NOMO-1 (cell line): Measurements from ENCODE around the gene ST7L.

ENCODE experiments used
- DNase-seq, 2 experiments: peaks; one replicate each; lab custom pipeline; 2025; ENCODE audit not compliant: unreplicated experiment in 2 of 2; lab: John Stamatoyannopoulos, UW

Gene ST7L

DNA sequence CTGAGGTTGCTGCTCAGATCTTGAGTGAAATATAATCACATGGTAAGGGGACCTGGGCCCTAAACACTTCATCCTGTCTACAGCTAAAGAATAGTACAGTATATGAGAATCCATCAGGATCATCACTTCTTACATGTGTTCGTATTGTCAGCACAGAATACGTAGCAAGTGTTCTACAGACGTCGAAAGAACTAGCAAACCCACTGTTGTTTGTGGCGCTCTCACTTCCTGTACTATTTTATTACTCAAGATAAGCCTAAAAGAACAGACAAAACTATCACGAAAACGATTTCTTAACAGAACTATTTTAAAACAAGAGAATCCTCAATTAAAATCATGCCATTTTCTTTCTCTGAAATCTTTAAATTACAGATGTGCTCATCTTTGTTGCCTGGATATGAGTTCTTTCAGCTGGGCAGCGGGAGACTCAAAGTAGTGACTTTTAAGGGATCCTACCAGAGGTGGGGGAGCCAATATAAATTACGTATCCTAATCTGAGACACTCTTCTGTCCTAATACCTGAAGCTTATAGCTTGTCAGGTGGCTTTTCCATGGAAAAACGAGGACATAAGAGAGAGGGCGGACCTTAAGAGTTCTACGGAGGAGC lies 724 bp downstream of the ST7L start:
- DNase-seq: peak in 1 of 2 experiments; percentile 60

DNA sequence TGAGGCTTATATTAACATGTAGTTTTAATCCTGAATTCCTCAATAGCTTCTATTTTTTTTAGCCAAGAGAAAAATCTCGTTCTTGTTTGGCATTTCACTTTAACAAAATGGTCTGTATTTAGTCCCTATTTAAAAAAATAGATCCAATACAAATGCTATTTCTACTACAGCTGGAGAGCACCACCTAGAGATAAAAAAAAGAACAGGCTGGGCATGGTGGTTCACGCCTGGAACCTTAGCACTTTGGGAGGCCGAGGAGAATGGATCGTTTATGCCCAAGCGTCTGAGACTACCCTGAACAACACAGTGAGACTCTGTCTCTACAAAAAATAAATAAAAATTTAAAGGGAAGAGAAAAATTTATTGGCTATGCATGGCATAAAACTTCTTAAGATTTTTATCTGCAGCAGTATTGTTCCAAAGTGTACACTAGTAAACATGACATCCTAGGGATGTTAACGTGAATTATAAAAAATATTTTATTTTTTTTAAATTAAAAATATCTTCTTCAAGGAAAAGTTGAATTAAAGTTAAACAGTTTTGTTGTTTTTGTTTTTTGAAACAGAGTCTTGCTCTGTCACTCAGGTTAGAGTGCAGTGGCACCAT lies 4.4 kb downstream of the ST7L start:
- no peak for DNase-seq

DNA sequence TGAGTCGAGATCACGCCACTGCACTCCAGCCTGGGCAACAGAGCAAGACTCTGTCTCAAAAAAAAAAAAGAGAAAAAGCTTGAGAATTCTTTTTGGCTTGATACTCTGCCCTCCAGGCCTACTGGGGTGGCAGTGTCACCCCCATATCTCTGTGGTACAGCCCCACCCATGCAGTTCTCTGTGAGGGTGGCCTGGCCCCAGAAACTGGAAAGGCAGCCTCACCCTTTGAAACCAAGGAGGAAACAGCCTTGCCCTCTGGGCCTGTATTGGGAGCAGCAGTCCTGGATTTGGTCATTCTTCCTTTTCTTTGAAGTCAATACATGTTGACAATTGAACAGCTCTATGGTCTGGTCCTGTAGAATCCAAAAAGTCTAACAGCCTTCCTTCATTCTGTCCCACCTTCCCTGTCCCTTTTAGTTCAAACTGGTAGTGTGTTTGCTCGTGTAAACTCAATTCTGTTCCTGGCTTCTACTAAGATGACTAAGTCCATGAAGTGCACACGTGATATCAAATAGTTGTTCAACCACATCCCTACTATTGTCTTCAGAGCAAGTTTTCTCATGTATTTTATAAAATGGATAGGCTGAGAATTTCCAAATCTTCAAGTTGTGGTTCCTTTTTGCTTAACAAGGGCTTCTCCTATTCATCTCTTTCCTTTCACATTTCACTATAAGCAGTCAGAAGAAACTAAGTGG lies 13.2 kb downstream of the ST7L start:
- no peak for DNase-seq

DNA sequence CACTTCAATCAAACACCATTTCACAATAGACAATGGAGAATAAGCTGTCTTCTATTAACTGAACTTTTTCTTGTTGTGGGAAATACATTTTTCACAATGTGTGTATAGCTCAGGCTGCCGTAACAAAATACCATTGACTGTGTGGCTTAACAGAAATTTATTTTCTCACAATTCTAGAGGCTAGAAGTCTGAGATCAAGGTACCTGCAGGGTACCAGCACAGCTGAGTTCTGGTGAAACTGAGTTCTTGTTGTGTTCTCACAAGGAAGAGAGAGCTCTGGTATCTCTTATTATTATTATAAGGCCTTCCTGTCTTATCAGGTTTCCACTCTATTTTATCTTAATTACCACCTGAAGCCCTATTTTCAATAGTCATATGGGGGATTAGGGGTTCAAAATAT lies 15.4 kb downstream of the ST7L start:
- DNase-seq: no peak

DNA sequence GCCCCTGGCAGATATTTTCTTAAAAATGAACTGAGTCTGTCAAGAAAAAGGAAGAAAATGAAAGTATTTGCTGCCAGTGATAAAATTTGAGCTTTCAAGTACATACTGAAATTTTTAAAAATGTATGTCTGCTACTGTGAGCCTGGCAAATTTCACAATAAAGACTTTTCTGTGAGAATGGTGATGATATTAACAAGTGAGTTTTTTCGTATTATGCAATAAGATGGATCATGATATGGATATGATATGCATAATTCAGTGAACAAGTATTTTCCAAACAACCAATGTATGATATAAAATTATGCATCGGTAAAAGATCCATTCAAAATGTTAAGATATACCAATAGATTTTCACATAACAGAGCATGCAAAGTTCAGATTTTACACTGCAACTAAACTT lies 15.9 kb downstream of the ST7L start:
- DNase-seq: no peak

DNA sequence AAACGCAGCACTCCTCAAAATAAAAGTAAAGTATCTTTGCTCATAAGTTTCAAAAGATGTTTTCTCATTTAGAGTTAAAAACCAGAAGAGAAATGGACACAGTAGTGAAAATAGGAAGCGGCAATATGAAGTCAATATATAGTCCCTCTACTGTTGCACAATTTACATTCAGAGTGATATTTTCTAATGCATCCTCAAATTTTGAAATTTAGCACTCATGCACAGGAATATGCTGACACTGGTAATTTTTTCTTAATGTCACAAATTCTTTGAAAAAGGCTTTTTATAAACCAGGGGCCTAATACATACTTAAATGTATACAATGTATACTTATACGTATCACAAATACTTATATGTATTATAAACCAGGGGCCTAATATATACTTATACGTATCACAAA lies 19.5 kb downstream of the ST7L start:
- DNase-seq: no peak

DNA sequence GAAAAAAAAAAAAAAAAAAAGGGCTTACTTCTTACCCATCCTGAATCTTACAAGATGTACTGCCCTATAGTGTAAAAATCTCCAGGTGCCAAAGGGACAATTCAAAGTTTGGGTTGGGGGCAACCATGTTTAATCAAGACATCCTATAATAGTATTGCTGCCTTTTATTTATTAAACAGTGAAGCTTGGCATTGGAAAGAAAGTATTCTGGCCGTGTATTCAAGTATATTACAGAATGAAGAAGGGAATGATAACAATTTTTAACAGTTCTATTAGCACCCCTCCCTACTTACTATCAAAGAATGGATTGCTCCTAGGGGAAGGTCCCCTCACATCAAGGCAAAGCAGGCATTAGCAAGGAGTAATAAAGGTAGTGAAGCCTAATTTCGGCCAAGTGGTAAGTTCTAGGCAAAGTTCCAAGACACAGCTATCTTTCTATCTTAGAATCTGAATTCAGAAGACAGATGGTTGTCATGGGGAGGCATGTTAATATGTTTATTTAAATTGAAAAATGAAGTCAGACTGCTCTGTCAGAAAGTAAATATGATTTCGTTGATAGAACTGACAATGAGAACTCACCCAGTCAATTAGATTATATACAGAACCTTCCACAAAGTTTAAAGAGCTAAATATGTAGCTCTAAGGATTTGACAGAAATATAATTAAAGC lies 24.6 kb downstream of the ST7L start:
- DNase-seq: no peak

DNA sequence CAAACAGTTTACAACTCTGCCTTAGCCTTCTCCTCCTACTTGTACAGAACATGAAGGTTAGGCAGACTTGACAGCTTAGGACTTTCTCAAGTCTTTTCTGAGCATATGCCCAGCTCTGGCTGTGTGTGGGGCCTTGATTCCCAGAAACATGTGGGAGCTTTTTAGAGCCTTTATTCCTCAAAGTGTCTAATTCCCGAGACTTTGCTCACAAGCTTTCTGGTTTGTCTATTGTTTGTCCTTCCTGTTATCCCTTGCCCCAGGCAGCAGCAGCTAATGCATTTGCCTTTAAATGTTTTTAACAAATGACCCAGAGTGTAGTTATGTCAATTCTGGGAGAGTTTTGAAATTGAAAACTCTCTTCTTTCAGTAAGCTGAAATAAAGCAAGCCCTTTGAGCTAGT lies 29.2 kb downstream of the ST7L start:
- no peak for DNase-seq

DNA sequence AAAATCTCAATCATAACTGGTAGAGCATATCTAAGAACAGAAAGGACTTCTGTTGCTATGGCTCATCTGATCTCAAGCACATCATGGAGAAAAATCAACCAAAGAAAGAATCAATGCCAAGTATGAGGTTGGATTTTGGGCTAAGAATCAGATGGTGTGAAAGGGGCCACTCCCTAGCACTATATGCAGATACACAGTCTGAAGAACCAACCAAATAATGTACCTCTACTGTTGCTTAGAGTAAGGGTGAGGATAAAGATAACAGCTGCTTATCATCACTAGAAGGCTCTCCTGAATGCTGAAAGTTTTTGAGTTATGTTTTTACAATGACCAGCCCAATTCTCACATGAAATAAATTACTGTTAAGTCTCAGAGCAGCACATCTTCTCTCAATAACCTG lies 35.6 kb downstream of the ST7L start:
- DNase-seq: no peak

DNA sequence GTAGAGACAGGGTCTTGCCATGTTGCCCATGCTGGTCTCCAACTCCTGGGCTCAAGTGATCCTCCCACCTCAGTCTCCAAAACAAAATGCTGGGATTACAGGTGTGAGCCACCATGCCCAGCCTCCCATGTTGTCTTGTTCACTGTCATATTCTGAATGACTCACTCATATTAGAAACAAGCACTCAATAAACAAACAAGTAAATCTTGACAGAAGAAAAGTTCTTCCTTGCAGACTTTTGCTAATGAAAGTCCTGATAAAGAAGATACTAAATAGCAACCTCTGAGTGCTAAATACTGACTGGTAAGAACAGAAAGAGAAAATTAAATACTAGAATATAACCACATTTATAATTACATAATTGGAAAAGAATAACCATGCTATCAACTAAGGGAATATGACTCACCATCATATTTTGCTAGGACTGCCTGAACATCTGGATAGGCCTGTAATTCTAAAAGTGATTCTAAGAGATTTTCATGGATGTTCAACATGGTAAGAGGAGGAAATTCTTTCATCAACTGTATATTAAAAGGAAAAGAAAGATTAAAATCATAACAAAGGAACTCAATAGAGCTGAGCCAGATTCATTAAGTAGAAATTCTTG lies 37.3 kb downstream of the ST7L start:
- DNase-seq: no peak

DNA sequence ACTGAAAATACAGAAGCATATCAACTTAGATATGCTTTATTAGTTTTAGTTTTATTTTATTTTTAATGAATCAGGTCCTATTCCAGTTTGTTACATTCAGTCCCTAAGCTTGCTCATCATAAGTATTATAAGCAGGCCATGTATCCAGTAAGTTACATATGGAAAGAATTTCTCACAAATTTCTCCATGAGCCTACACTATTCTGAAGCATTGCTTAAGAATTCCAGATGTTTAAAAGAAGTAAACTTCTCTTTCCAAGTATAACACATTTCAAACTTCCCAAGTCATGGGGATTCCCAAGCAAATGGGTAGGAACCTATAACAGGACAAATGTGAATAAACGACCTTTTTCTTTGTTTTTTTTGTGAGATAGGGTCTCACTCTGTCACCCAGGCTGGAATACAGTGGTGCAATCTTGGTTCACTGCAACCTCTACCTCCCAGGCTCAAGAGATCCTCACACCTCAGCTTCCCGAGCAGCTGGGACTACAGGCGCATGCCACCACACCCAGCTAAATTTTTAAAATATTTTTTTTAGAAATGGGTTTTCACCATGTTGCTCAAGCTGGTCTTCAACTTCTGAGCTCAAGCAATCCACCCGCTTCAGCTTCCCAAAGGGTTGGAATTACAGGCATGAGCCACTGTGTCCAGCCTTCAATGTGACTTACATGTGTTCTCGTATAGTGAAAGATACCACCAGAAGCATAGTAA lies 39.0 kb downstream of the ST7L start:
- DNase-seq: no peak

DNA sequence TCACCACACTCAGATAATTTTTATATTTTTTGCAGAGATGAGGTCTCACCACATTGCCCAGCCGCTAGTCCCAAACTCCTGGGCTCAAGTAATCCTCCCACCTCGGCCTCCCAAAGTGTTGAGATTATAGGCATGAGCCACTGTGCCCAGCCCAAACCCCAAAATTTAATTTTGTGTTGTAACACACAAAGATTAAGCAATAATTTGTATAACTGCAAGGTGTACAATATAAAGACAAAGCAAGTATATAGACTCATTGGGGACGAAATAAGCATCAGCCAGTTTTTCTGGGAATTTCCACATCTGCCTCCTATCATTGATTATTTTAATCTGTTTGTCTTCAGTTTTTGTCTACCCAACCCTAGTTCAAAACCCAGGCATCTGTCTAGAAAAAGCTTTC lies 42.7 kb downstream of the ST7L start:
- no peak for DNase-seq

DNA sequence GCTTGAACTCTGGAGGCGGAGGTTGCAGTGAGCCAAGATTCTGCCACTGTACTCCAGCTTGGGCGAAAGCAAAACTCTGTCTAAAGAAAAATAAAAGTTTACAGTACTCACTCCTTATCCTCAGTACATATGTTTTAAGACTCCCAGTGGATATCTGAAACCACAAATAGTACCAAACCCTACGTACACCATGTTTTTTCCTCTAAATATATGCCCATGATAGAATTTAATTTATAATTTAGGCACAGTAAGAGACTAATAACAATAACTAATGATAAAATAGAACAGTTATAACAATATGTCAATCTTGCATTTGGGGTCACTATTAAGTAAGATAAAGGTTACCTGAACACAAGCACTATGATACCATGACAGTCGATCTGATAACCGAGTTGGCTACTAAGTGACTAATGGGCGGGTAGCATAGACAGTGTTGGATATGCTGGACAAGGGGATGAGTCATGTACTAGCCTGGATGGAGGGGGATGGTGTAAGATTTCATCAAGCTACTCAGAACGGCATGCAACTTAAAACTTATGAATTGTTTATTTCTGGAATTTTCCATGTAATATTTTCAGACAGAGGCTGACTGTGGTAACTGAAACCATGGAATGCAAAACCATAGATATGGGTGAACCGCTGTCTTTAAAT lies 43.7 kb downstream of the ST7L start:
- DNase-seq: no peak

DNA sequence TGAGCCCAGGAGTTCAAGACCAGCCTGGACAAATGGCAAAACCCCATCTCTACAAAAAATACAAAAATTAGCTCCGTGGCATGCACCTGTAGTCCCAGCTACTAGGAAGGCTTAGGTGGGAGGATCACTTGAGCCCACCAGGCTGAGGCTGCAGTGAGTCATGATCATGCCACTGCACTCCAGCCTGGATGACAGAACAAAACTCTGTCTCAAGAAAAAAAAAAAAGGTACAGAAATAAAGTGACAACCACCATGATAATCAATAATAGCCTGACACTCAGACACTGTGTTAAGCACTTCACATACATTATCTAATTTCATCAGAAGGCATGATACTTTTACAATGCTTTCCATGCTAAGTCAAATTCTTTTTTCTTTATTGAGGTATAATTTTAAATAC lies 53.1 kb downstream of the ST7L start:
- no peak for DNase-seq

DNA sequence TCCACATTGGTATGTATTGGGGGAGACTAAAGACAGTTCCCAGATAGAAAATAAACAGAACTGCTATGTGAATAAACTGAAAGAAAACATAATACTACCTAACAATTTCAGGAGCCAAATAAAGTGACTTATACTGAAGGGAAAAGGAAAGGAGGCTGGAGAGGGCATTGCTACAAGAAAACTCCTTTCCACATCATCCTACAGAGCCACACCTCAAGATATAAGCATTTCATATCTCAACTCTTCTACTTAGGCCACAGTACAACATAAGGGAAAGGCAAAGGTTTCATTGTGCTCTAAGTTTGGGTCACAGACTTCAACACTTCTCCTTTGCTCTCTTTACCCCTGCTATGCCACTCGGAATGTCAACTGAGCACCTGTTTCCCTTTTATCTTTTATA lies 54.9 kb downstream of the ST7L start:
- DNase-seq: no peak

DNA sequence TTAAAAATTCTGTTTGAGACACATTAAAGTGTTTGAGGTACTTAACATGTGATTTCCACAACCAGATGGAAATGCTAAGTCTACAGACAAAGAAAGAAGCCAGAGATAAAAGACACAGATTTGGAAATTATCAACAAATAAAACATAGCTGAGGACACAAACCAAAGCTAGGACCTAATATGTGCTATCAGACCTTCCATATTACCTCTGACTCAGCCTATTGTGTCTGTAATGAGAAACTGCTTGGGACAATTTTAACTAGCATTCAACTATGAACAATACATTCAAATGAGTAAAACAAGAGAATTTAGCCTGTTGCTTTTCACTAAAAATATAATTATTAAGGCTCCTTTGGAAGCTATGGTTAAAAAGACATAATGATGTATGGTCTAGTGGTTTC lies 55.6 kb downstream of the ST7L start:
- DNase-seq: no peak

DNA sequence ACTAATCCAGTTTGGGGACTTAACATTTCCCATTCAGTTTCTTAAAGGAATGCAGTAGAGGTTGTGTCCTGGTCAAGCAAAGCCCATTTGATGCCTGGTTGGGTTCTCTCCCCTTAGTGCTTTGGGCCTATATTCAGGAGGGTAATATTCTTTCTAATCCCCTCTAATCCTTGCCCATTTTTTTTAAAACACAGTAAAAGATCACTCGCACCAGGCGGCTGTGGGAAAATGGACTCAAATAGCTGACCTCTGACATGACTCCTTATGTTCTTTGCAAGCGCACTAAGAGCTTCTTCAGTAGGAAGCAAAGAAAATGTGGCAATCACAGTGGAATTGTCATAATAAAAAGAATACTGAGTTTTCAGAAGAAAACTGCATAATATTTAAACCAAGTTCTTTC lies 60.3 kb downstream of the ST7L start:
- no peak for DNase-seq

DNA sequence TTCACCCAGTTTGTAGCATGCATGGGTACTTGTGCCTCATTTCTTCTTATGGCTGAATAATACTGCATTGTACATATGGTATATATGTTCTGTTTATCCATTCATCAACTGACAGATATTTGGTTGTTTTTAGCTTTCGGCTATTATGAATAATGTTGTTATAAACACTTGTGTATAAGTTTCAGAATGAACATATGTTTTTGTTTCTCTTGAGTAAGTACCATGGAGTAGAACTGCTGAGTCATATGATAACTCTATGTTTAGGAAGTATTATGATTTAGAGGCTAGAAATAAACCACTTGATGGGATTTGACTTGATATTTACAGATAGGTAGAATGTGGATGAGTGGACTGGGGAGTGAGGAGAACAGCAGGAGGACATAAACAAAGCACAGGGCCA lies 61.6 kb downstream of the ST7L start:
- DNase-seq: no peak

DNA sequence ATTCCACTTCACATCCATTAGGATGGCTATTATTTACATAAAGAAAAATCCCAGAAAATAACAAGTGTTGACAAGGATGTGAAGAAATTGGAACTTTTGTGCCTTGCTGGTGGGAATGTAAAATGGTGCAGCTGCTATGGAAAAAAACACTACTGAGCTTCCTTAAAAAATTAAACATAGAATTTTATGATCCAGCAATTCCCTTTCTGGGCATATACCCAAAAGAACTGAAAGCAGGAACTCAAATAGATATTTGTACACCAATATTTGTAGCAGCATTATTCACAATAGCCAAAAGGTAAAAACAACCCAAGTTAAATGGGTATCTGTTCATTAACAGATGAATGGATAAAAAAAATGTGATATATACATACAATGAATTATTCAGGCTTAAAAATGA lies 64.5 kb downstream of the ST7L start:
- DNase-seq: no peak

DNA sequence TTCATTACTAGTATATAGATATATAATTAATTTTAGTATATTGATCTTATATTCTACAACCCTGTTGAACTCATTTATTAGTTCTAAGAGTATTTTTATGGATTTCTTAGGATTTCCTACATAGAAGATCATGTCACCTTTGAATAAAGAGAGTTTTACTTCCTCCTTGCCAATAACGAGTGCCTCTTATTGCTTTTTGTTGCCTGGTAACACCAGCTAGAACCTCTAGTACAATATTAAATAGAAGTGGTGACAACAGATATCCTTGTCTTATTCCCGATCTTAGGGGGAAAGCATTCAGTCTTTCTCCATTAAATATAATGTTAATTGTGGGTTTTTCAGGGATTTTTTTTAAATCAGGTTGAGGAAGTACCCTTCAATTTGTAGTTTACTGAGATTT lies 69.4 kb downstream of the ST7L start:
- no peak for DNase-seq
